H1 (cell line): ENCODE results near the gene COG3. TPM values are rescaled to one million over a fixed set of nuclear protein-coding genes. Genes with fewer than 3 reads are reported as not detected.

Source experiments
- CBX8 ChIP-seq: fragments of 300-800, 300-1000 bp; sonication (generic); IDR thresholded peaks from 2 replicates; pipeline ENCODE4 v1.7.1; 2016; ENCODE audit warnings: low read depth, low read length, borderline replicate concordance
- CHD7 ChIP-seq: fragments of 300-600 bp; sonication (generic); IDR thresholded peaks from 2 replicates; pipeline ENCODE4 v1.7.1; 2012; ENCODE audit warnings: low read length, moderate library complexity, mild to moderate bottlenecking, inconsistent platforms; ENCODE audit not compliant: insufficient replicate concordance
- polyA plus RNA-seq, 7 experiments: library from polyadenylated mRNA; depleted of rRNA in 3 of 7; stranded (reverse) in 5 of 7; unstranded in 2 of 7; fragments of >200 nt in 5 of 7; fragments of 200-250 nt in 2 of 7; gene quantifications; 1 replicate in 5 of 7; 2 replicates in 1 of 7; 4 replicates in 1 of 7; pipeline versions ENCODE4 v1.2.1 to v1.2.3, GENCODE V29; 2011 to 2013; ENCODE audit warnings: missing spikeins in 2 of 7, mixed read lengths in 2 of 7
- total RNA-seq: library from RNA; stranded (reverse); fragmentation: NEBNext Ultra II Directional; extraction: Animal tissue kit (Norgen Biotek cat#: 25700); gene quantifications from 2 replicates; pipeline ENCODE4 v1.2.1, GENCODE V29; 2021

Gene COG3
- total and polyA plus RNA-seq, 2 of the 8 experiments (the other 6 are each of a cell fraction or from before 2014, with no cell fraction given): 12.7 to 13.5 TPM

- TF ChIP-seq CHD7 (no peak), CBX8 (no peak)
- TF ChIP-seq, all 59 proteins: peak for 0
These were observed 35.9 kb downstream of the COG3 start (continued) for GRCh38 chr13:45500492-45501174.
